GM23338 (cell line): ENCODE data around the gene HHEX. TPM values are rescaled to one million over a fixed set of nuclear protein-coding genes. Genes with fewer than 3 reads are reported as not detected.

Experiments
- ATAC-seq: fragments of 200-7000 bp; cut with Tn5 transposase; 3 replicates; pipeline ENCODE4 v1.9.1; 2020
- DNase-seq: peaks from one replicate; pipeline ENCODE4 v3.0.0-alpha.2; 2015; ENCODE audit warnings: low spot score
- H2AFZ ChIP-seq: fragments of 200-600 bp; sonication (generic); 2 replicates; pipeline ENCODE4 v1.8.0; 2016; ENCODE audit warnings: antibody characterized with exemption, mild to moderate bottlenecking, moderate library complexity
- H3F3A ChIP-seq: fragments of 200-600 bp; sonication (generic); replicated peaks from 2 replicates; pipeline ENCODE4 v1.8.0; 2017; ENCODE audit warnings: antibody characterized with exemption, mixed run types, low read depth
- H3K27ac ChIP-seq: fragments of 200-600 bp; sonication (generic); 2 replicates; pipeline ENCODE4 v1.6.1; 2016; ENCODE audit warnings: low read depth
- H3K27me3 ChIP-seq: fragments of 200-600 bp; sonication (generic); 2 replicates; pipeline ENCODE4 v1.8.0; 2016; ENCODE audit warnings: mild to moderate bottlenecking, mixed run types, moderate library complexity; ENCODE audit not compliant: insufficient read depth
- H3K36me3 ChIP-seq: fragments of 200-600 bp; sonication (generic); 2 replicates; pipeline ENCODE4 v1.8.0; 2016; ENCODE audit warnings: mild to moderate bottlenecking; ENCODE audit not compliant: insufficient read depth
- H3K4me1 ChIP-seq: fragments of 200-600 bp; sonication (generic); 2 replicates; pipeline ENCODE4 v1.8.0; 2016; ENCODE audit warnings: mild to moderate bottlenecking, moderate library complexity; ENCODE audit not compliant: insufficient read depth
- H3K4me2 ChIP-seq: fragments of 200-600 bp; sonication (generic); 2 replicates; pipeline ENCODE4 v1.7.1; 2017; ENCODE audit warnings: mixed run types
- H3K4me3 ChIP-seq: fragments of 200-600 bp; sonication (generic); 2 replicates; pipeline ENCODE4 v1.6.1; 2016; ENCODE audit warnings: mixed run types
- H3K79me2 ChIP-seq: fragments of 200-600 bp; sonication (generic); replicated peaks from 2 replicates; pipeline ENCODE4 v1.8.0; 2017; ENCODE audit warnings: mild to moderate bottlenecking; ENCODE audit not compliant: insufficient read depth
- H3K9me2 ChIP-seq: fragments of 200-600 bp; sonication (generic); 2 replicates; pipeline ENCODE4 v1.8.0; 2017; ENCODE audit not compliant: insufficient read depth
- H4K20me1 ChIP-seq: fragments of 200-600 bp; sonication (generic); replicated peaks from 2 replicates; pipeline ENCODE4 v1.8.0; 2017; ENCODE audit warnings: mild to moderate bottlenecking; ENCODE audit not compliant: insufficient read depth
- H3K27ac Mint-ChIP-seq: 2 replicates; pipeline ENCODE4 v1.8.0; 2020; ENCODE audit warnings: inconsistent platforms, mild to moderate bottlenecking, moderate library complexity, mixed read lengths
- H3K27me3 Mint-ChIP-seq: 3 replicates; pipeline ENCODE4 v1.8.0; 2022; ENCODE audit warnings: low read depth, mild to moderate bottlenecking, moderate library complexity, mixed read lengths, inconsistent platforms; ENCODE audit not compliant: insufficient read depth, poor library complexity
- H3K36me3 Mint-ChIP-seq: 3 replicates; pipeline ENCODE4 v1.8.0; 2021; ENCODE audit warnings: low read depth, mild to moderate bottlenecking, inconsistent platforms, moderate library complexity, mixed read lengths
- H3K4me1 Mint-ChIP-seq: 3 replicates; pipeline ENCODE4 v1.8.0; 2020; ENCODE audit warnings: mild to moderate bottlenecking, inconsistent platforms, mixed read lengths
- H3K4me3 Mint-ChIP-seq: 3 replicates; pipeline ENCODE4 v1.8.0; 2021; ENCODE audit warnings: moderate library complexity, mild to moderate bottlenecking, inconsistent platforms, mixed read lengths
- H3K9me3 Mint-ChIP-seq: 3 replicates; pipeline ENCODE4 v1.8.0; 2020; ENCODE audit warnings: moderate library complexity, mild to moderate bottlenecking, inconsistent platforms, mixed read lengths
- CREB1 ChIP-seq: fragments of 250-450 bp; sonication (Bioruptor Pico); IDR thresholded peaks from 2 replicates; pipeline ENCODE4 v1.5.0; 2020; ENCODE audit warnings: low read depth, mild to moderate bottlenecking, moderate library complexity
- CTCF ChIP-seq, 2 experiments: fragments of 200-600 bp in 1 of 2; sonication (generic) in 1 of 2; conservative IDR thresholded peaks; 2 replicates each; pipeline versions ENCODE4 v1.5.1 to v1.6.1; 2016 to 2017; ENCODE audit warnings: antibody characterized with exemption in 2 of 2, low read depth in 2 of 2, mild to moderate bottlenecking in 2 of 2, moderate library complexity in 1 of 2
- ETS1 ChIP-seq: IDR thresholded peaks from 2 replicates; pipeline ENCODE4 v1.6.1; 2016; ENCODE audit warnings: antibody characterized with exemption
- EZH2 ChIP-seq: fragments of 200-600 bp; sonication (generic); IDR thresholded peaks from one replicate; pipeline ENCODE4 v1.8.0; 2017; ENCODE audit warnings: antibody characterized with exemption, mild to moderate bottlenecking, low read depth; ENCODE audit not compliant: unreplicated experiment
- EZH2phosphoT487 ChIP-seq: fragments of 200-600 bp; sonication (generic); IDR thresholded peaks from one replicate; pipeline ENCODE4 v1.8.1; 2018; ENCODE audit warnings: antibody characterized with exemption; ENCODE audit not compliant: unreplicated experiment
- JUNB ChIP-seq: IDR thresholded peaks from one replicate; pipeline ENCODE4 v1.6.1; 2016; ENCODE audit warnings: antibody characterized with exemption; ENCODE audit not compliant: unreplicated experiment
- NANOG ChIP-seq: IDR thresholded peaks from 2 replicates; pipeline ENCODE4 v1.6.1; 2016; ENCODE audit warnings: antibody characterized with exemption, borderline replicate concordance
- POLR2AphosphoS5 ChIP-seq: IDR thresholded peaks from 2 replicates; pipeline ENCODE4 v1.6.1; 2016; ENCODE audit warnings: antibody characterized with exemption, low read depth
- REST ChIP-seq: IDR thresholded peaks from one replicate; pipeline ENCODE4 v1.6.1; 2018; ENCODE audit warnings: antibody characterized with exemption; ENCODE audit not compliant: unreplicated experiment
- STAT1 ChIP-seq: IDR thresholded peaks from one replicate; pipeline ENCODE4 v1.6.1; 2016; ENCODE audit warnings: antibody characterized with exemption; ENCODE audit not compliant: unreplicated experiment
- ZNF114 ChIP-seq: fragments of 250-450 bp; sonication (Bioruptor Pico); IDR thresholded peaks from 2 replicates; pipeline ENCODE4 v1.5.0; 2020; ENCODE audit warnings: mild to moderate bottlenecking, moderate library complexity
- ZNF331 ChIP-seq: fragments of 250-450 bp; sonication (Bioruptor Pico); IDR thresholded peaks from 2 replicates; pipeline ENCODE4 v1.5.0; 2020; ENCODE audit warnings: low read depth, mild to moderate bottlenecking, moderate library complexity
- ZNF462 ChIP-seq: fragments of 250-450 bp; sonication (Bioruptor Pico); IDR thresholded peaks from 2 replicates; pipeline ENCODE4 v1.5.0; 2020; ENCODE audit warnings: mild to moderate bottlenecking, moderate library complexity
- polyA plus RNA-seq: library from polyadenylated mRNA; unstranded; fragments of >200 nt; fragmentation: Nextera tagmentation; extraction: Ambion mirVana; gene quantifications from 2 replicates; pipeline ENCODE4 v1.2.1, GENCODE V29; 2016
- total RNA-seq: library from RNA; depleted of rRNA; stranded (reverse); fragments of >200 nt; shearing (Covaris generic); gene quantifications from 2 replicates; pipeline ENCODE4 v1.2.3, GENCODE V29; 2014

HHEX gene
- total and polyA plus RNA-seq, 2 experiments from 2014 or later: 0.59 to 2.0 TPM

GRCh38 chr10:92722349-92722748 lies 32.6 kb downstream of the HHEX start:
- peaks cover 6% of the 10 kb centered on the region for H3K27me3 Mint-ChIP-seq
- no peaks in the 10 kb centered on the region for H3K9me3 Mint-ChIP-seq
- Histone ChIP-seq H3K27me3 (no peaks in the 10 kb centered on the region), H3K4me3 (no peak overlapping the region), H3K36me3 (no peaks in the 10 kb centered on the region), H2AFZ (no peak overlapping the region), H3F3A (no peaks in the 10 kb centered on the region), H3K79me2 (no peaks in the 10 kb centered on the region), H3K4me2 (no peak overlapping the region), H3K4me1 (peaks cover 12% of the 10 kb centered on the region), H3K9me2 (no peaks in the 10 kb centered on the region), H3K27ac (no peak overlapping the region), H4K20me1 (no peaks in the 10 kb centered on the region)
- no peaks in the 10 kb centered on the region for H3K36me3 Mint-ChIP-seq
- ATAC-seq (no peak), DNase-seq (no peak)
- no peak overlapping the region for H3K27ac Mint-ChIP-seq
- TF ChIP-seq CTCF (conservative IDR thresholded peaks at IDR 0.05; ENCODE audit: low read depth in 2 of 2) (no peak), EZH2phosphoT487 (no peak), STAT1 (no peak), ZNF114 (CRISPR knock-in tag) (no peak), POLR2AphosphoS5 (no peak), ZNF462 (no peak), ZNF331 (CRISPR knock-in tag) (no peak), EZH2 (no peak), CREB1 (no peak), REST (no peak), JUNB (no peak), NANOG (no peak), ETS1 (no peak)
- H3K4me1 Mint-ChIP-seq: peaks cover 8% of the 10 kb centered on the region
- no peak overlapping the region for H3K4me3 Mint-ChIP-seq
